ENCODE measurements around the gene RACGAP1.
"Not testable (repeated sequence)": the region's sequence is repeated elsewhere in the genome, so short reads cannot be mapped to it uniquely, and the experiment has no call there.

Gene RACGAP1

GRCh38 chr12:50024805-50025186 is 498 bp downstream of the RACGAP1 start:
- no peak for DNase-seq

GRCh38 chr12:50024227-50024626 is 1.1 kb downstream of the RACGAP1 start:
- DNase-seq, result no peak

GRCh38 chr12:50022903-50023302 is 2.4 kb downstream of the RACGAP1 start:
- DNase-seq, result no peak

GRCh38 chr12:50021031-50021430 is 4.3 kb downstream of the RACGAP1 start:
- no peak for DNase-seq

- DNase-seq, result no peak
These were observed 5.8 kb downstream of the RACGAP1 start for GRCh38 chr12:50019524-50019923.

- no peak for DNase-seq
These were observed 6.3 kb downstream of the RACGAP1 start for GRCh38 chr12:50018968-50019367.

GRCh38 chr12:50018154-50018553 is 7.1 kb downstream of the RACGAP1 start:
- no peak for DNase-seq

GRCh38 chr12:50017641-50018040 is 7.7 kb downstream of the RACGAP1 start:
- no peak for DNase-seq

GRCh38 chr12:50016501-50017475 is 8.5 kb downstream of the RACGAP1 start:
- no peak for DNase-seq

- no peak for DNase-seq
These were observed 11.0 kb downstream of the RACGAP1 start for GRCh38 chr12:50014342-50014741.

GRCh38 chr12:50013361-50014147 is 11.7 kb downstream of the RACGAP1 start:
- DNase-seq, result no peak

GRCh38 chr12:50006754-50007442 is 18.4 kb downstream of the RACGAP1 start:
- DNase-seq, result no peak

GRCh38 chr12:50006280-50006679 is 19.0 kb downstream of the RACGAP1 start:
- DNase-seq, result no peak

- DNase-seq, result no peak
These were observed 20.1 kb downstream of the RACGAP1 start for GRCh38 chr12:50005175-50005574.

- DNase-seq, result no peak
These were observed 20.6 kb downstream of the RACGAP1 start for GRCh38 chr12:50004696-50005095.

GRCh38 chr12:50003595-50003994 is 21.7 kb downstream of the RACGAP1 start:
- no peak for DNase-seq

GRCh38 chr12:49998453-49998852 is 26.8 kb downstream of the RACGAP1 start:
- DNase-seq, result no peak

GRCh38 chr12:49990273-49990672 is 35.0 kb downstream of the RACGAP1 start:
- DNase-seq, result no peak

- DNase-seq, result not testable (repeated sequence)
These were observed 35.9 kb downstream of the RACGAP1 start for GRCh38 chr12:49989400-49989799.

GRCh38 chr12:49987625-49988303 is 37.5 kb downstream of the RACGAP1 start:
- DNase-seq, result no peak

- not testable (repeated sequence) for DNase-seq
These were observed 38.8 kb downstream of the RACGAP1 start for GRCh38 chr12:49986476-49986875.

GRCh38 chr12:49985981-49986380 is 39.3 kb downstream of the RACGAP1 start:
- DNase-seq, result no peak
